WTC11 (cell line): Measurements from ENCODE around the gene DISP2. TPM values are rescaled to one million over a fixed set of nuclear protein-coding genes. Genes with fewer than 3 reads are reported as not detected.

Source experiments
- ATAC-seq: fragments of 200-7000 bp; cut with Tn5 transposase; 2 replicates; pipeline ENCODE4 v1.10.0; 2021; ENCODE audit warnings: mild to moderate bottlenecking, moderate library complexity
- CTCF ChIA-PET: fragments of 300-600 bp; sonication (Branson Sonifier 250); formaldehyde crosslinking; loops from one replicate; lab custom pipeline; 2021; ENCODE audit warnings: antibody characterized with exemption; lab: Charles Lee
- POLR2A ChIA-PET: fragments of 350-600 bp; sonication (Branson Sonifier 250); formaldehyde crosslinking; loops from one replicate; lab custom pipeline; 2021; ENCODE audit warnings: antibody characterized with exemption; lab: Charles Lee
- DNase-seq: peaks from one replicate; pipeline ENCODE4 v3.0.0; 2021; ENCODE audit warnings: low spot score
- H3K27ac Mint-ChIP-seq: 2 replicates; pipeline ENCODE4 v1.8.0; 2021; ENCODE audit warnings: mixed read lengths
- H3K27me3 Mint-ChIP-seq: 2 replicates; pipeline ENCODE4 v1.8.0; 2021; ENCODE audit warnings: low read depth, mild to moderate bottlenecking, moderate library complexity, mixed read lengths
- H3K36me3 Mint-ChIP-seq: 2 replicates; pipeline ENCODE4 v1.8.0; 2021; ENCODE audit warnings: mixed read lengths
- H3K4me1 Mint-ChIP-seq: 2 replicates; pipeline ENCODE4 v1.8.0; 2022; ENCODE audit warnings: mixed read lengths
- H3K4me3 Mint-ChIP-seq: 2 replicates; pipeline ENCODE4 v1.8.0; 2021; ENCODE audit warnings: mild to moderate bottlenecking, moderate library complexity, mixed read lengths
- H3K9me3 Mint-ChIP-seq: 2 replicates; pipeline ENCODE4 v1.8.0; 2021; ENCODE audit warnings: mixed read lengths
- ATF1 ChIP-seq: sonication (generic); formaldehyde crosslinking; IDR thresholded peaks from 2 replicates; pipeline ENCODE4 v1.8.1; 2023; ENCODE audit warnings: mild to moderate bottlenecking, moderate library complexity, missing genetic modification reagents
- ATF6 ChIP-seq: sonication (generic); formaldehyde crosslinking; IDR thresholded peaks from 2 replicates; pipeline ENCODE4 v1.8.1; 2023; ENCODE audit warnings: mild to moderate bottlenecking, missing genetic modification reagents
- ERG ChIP-seq: fragments of 250-450 bp; sonication (Bioruptor Pico); IDR thresholded peaks from 2 replicates; pipeline ENCODE4 v1.8.0; 2021; ENCODE audit warnings: mild to moderate bottlenecking
- FOXK1 ChIP-seq: sonication (generic); formaldehyde crosslinking; IDR thresholded peaks from 2 replicates; pipeline ENCODE4 v1.8.0; 2022; ENCODE audit warnings: mild to moderate bottlenecking, moderate library complexity, missing genetic modification reagents
- HMGXB4 ChIP-seq: sonication (generic); formaldehyde crosslinking; IDR thresholded peaks from 2 replicates; pipeline ENCODE4 v1.8.1; 2023; ENCODE audit warnings: mild to moderate bottlenecking, moderate library complexity, missing genetic modification reagents
- JAZF1 ChIP-seq: fragments of 250-450 bp; sonication (Bioruptor Pico); IDR thresholded peaks from 2 replicates; pipeline ENCODE4 v1.9.0; 2021; ENCODE audit warnings: moderate library complexity, mild to moderate bottlenecking, inconsistent platforms
- NFYB ChIP-seq: sonication (generic); formaldehyde crosslinking; conservative IDR thresholded peaks from 2 replicates; pipeline ENCODE4 v1.8.0; 2022; ENCODE audit warnings: low read depth, missing genetic modification reagents
- OVOL2 ChIP-seq: fragments of 250-450 bp; sonication (Bioruptor Pico); IDR thresholded peaks from 2 replicates; pipeline ENCODE4 v1.9.0; 2021; ENCODE audit warnings: mild to moderate bottlenecking, borderline replicate concordance
- PREB ChIP-seq: sonication (generic); formaldehyde crosslinking; IDR thresholded peaks from 2 replicates; pipeline ENCODE4 v1.8.1; 2022; ENCODE audit warnings: mild to moderate bottlenecking, missing genetic modification reagents, moderate library complexity, borderline replicate concordance
- SP1 ChIP-seq: sonication (generic); formaldehyde crosslinking; conservative IDR thresholded peaks from 2 replicates; pipeline ENCODE4 v1.8.1; 2022; ENCODE audit warnings: missing genetic modification reagents
- TCF7 ChIP-seq: sonication (generic); formaldehyde crosslinking; IDR thresholded peaks from 2 replicates; pipeline ENCODE4 v1.8.0; 2022; ENCODE audit warnings: mild to moderate bottlenecking, low read depth, missing genetic modification reagents, moderate library complexity
- ZMAT4 ChIP-seq: fragments of 250-450 bp; sonication (Bioruptor Pico); IDR thresholded peaks from 2 replicates; pipeline ENCODE4 v1.9.0; 2021; ENCODE audit warnings: mild to moderate bottlenecking
- ZNF416 ChIP-seq: fragments of 250-450 bp; sonication (Bioruptor Pico); IDR thresholded peaks from 2 replicates; pipeline ENCODE4 v1.9.0; 2021; ENCODE audit warnings: mild to moderate bottlenecking, inconsistent platforms
- ZNF425 ChIP-seq: fragments of 250-450 bp; sonication (Bioruptor Pico); conservative IDR thresholded peaks from 2 replicates; pipeline ENCODE4 v1.9.0; 2021; ENCODE audit warnings: mild to moderate bottlenecking
- ZNF671 ChIP-seq: fragments of 250-450 bp; sonication (Bioruptor Pico); IDR thresholded peaks from 2 replicates; pipeline ENCODE4 v1.8.0; 2021; ENCODE audit warnings: mild to moderate bottlenecking
- ZSCAN18 ChIP-seq: fragments of 250-450 bp; sonication (Bioruptor Pico); IDR thresholded peaks from 2 replicates; pipeline ENCODE4 v2.1.2; 2022; ENCODE audit warnings: mild to moderate bottlenecking, moderate library complexity
- total RNA-seq: library from RNA; stranded (reverse); gene quantifications from 3 replicates; pipeline ENCODE4 v1.2.3, GENCODE V29; 2021

DISP2 gene
- total RNA-seq, 1 experiment from 2014 or later, result 3.5 TPM

GRCh38 chr15:40379853-40380252 lies 21.8 kb downstream of the DISP2 start:
- Mint-ChIP-seq H3K27ac (no peak overlapping the region), H3K27me3 (no peaks in the 10 kb centered on the region), H3K9me3 (no peaks in the 10 kb centered on the region), H3K36me3 (peaks cover 10% of the 10 kb centered on the region), H3K4me3 (no peak overlapping the region), H3K4me1 (peaks cover 26% of the 10 kb centered on the region)
- ChIA-PET CTCF (interaction anchor here (1.4 kb wide), 1 partner anchor 105 kb away, joined by 5 read pairs; no protein-coding TSS in a partner anchor), POLR2A (no interaction called here)
- no peak for ATAC-seq
- TF ChIP-seq NFYB (CRISPR knock-in tag) (no peak), ERG (CRISPR knock-in tag) (no peak), HMGXB4 (CRISPR knock-in tag) (no peak), ATF1 (CRISPR knock-in tag) (no peak), OVOL2 (CRISPR knock-in tag) (no peak), ZNF425 (CRISPR knock-in tag) (no peak), ATF6 (CRISPR knock-in tag) (no peak), ZNF671 (CRISPR knock-in tag) (no peak), TCF7 (CRISPR knock-in tag) (no peak), JAZF1 (CRISPR knock-in tag) (no peak), ZMAT4 (CRISPR knock-in tag) (no peak), ZNF416 (no peak), SP1 (CRISPR knock-in tag) (no peak), ZSCAN18 (CRISPR knock-in tag) (no peak), FOXK1 (CRISPR knock-in tag) (no peak), PREB (CRISPR knock-in tag) (no peak)
- no peak for DNase-seq
